DMS114 treated with DMSO at 0.1 percent for 48 hours (cell line): Measurements from ENCODE around the gene KCNG1.

Experiments
- DNase-seq: peaks from one replicate; lab custom pipeline; 2025; ENCODE audit not compliant: unreplicated experiment; lab: John Stamatoyannopoulos, UW

The KCNG1 gene

DNA sequence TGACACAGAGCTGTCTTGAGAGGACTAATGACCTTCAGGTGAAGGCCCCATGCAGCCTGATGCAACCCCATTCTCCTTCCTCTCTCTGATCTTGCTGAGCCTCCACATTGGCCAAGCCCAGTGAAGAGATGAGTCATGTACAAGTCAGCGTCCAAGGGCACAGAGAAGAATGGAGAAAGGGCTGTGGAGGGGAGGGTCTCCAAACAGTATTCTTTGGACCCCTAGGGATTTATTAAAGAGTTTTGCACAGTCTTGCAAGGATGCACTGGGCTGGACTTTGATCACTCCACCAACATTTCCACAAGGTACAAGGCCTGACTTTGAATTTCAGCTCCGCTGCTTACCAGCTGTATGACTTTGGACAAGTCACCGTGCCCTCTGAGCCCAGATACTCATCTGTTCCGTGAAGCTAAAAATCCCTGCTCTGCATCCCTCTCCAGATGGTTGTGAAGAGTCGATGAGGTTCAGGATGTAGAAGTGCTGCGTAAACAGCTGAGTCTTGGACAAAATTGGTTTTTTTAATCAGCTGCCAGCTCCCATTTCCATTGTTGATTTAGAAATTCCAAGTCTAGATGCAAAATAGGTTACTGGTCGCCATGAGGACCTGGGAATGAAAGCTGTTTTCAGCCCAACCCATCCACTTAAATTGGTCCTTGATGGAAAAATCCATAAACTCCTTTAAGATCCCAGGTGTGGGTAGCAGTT, 14.1 kb upstream of the KCNG1 start:
- DNase-seq, result no peak

DNA sequence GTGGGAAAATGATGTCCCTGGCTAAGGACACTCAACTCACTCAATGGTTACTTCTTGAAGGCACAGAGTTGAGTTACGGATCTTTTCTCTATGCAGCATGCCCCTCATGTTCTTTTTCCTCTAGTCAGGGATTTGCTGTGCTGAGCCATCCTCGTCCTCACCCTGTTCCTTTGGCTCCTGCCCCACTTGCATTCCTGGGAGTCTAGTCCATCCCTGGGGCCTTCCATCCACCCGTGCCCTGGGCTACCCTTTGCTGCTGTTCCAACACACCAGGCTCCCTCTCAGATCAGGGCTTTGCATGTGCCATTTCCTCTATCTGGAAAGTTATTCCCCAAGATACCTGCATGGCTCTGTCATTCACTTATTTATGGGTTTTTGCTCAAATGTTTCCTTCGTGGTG, 13.3 kb upstream of the KCNG1 start:
- DNase-seq, result no peak

GRCh38 chr20:51034988-51035656, 12.2 kb upstream of the KCNG1 start:
- no peak for DNase-seq

GRCh38 chr20:51034476-51034875, 11.6 kb upstream of the KCNG1 start:
- DNase-seq, result no peak

DNA sequence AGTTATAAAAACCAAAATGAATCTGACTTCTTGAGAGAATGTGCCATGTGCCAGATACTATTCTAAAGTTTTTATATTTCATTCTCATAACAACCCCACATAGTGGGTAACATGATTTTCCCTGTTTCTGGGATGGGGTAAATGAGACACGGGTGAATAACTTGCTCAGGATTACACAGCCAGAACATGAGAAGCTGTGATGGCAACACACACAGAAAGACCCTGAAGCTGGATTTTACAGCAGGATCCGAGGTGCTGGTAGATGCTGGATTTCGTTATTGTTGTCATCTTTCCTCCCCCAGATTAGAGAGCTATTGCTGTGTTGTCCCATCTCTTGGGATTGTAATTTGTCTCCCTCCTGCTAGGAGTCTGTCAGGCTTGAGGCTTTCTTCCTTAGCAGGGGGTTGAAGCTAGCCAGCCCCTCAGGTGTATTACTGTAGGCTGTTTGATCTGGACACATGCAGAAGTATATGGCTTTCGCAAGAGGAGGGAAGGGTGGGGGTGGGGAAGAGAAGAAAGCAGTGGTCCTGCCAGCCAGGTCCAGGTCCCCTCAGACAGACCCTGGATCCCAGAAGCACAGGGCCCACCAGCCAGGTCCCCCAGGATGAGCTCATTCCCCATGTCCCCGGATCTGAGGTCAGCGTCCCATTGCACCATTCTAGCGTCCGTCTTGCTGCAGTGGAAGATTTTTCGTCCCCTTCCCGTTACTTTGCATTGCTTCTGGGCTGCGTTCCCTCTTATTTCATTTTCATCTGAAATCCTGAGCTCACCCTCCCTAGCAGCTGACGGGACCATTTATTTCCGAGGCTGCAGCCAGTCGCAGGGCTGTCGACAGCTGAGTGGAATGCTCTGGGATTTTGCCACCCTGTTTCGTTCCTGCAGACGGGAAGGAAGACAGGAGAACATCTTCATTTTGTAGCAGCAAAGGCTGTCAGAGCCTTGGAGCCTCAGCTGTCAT, 7.3 kb upstream of the KCNG1 start:
- DNase-seq, result no peak

- no peak for DNase-seq
These were observed 6.6 kb upstream of the KCNG1 start for GRCh38 chr20:51029556-51029955.

GRCh38 chr20:51028616-51029212, 5.8 kb upstream of the KCNG1 start:
- no peak for DNase-seq

DNA sequence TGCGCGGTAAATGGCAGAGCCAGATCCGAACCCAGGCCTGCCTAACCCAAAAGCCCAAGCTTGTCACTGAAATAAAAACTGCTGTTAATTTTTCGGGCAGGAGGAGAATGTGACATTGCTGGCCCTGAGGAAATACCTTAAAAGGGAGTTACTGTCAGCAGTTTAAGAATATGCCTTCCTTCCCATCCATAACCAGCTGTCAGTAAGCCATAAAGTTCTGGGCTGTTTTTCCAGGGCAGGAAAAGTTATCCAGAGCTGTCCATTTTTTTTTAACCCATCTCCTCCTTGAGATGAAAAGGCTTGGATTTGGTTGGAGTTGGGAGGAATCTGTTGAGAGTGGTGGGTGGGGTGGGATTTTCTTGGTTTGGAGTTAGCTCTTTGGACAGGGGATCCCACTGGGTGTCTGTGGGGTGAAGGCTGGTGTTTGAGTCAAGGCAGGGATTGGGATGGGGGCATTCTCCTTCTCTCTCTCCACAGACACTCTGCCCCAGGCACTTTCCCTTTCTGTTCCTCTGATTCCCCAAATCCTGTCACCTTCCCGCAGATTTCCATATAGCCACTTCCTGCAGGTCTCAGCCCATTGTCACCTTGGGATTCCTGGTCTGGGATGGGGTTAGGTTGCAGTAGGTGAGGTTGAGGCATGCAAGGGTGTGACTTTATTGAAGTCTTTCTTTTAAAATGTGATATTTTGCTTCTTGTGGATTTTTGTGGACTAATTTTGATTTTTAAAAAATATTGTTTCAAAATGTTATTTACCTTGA, 4.3 kb upstream of the KCNG1 start:
- no peak for DNase-seq

GRCh38 chr20:51026269-51026668, 3.4 kb upstream of the KCNG1 start:
- no peak for DNase-seq

DNA sequence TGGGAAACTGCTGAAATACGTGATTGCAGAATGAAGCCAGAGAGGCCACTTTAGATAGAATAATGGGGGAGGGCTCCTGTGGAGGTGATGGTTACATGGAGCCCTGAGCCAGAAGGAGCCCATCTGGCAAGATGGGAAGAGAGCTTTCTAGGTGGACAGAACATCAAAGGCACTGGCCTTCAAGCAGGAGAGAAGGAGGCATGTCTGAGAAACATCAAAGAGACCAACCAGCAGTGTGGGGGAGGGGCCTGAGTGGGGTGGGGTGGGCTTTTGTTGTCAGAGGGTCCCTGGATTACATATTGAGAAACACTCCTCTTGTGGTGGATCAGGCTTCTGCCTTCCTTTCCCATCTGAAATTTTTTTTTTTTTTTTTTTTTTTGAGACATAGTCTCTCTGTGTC, 1.9 kb upstream of the KCNG1 start:
- no peak for DNase-seq

- DNase-seq, result no peak
These were observed 779 bp upstream of the KCNG1 start for GRCh38 chr20:51023617-51024155.

- no peak for DNase-seq
These were observed 592 bp downstream of the KCNG1 start for GRCh38 chr20:51022227-51022802.

GRCh38 chr20:51021067-51022025, 1.6 kb downstream of the KCNG1 start:
- DNase-seq, result no peak

- DNase-seq, result no peak
These were observed 2.2 kb downstream of the KCNG1 start for GRCh38 chr20:51020657-51021056.

DNA sequence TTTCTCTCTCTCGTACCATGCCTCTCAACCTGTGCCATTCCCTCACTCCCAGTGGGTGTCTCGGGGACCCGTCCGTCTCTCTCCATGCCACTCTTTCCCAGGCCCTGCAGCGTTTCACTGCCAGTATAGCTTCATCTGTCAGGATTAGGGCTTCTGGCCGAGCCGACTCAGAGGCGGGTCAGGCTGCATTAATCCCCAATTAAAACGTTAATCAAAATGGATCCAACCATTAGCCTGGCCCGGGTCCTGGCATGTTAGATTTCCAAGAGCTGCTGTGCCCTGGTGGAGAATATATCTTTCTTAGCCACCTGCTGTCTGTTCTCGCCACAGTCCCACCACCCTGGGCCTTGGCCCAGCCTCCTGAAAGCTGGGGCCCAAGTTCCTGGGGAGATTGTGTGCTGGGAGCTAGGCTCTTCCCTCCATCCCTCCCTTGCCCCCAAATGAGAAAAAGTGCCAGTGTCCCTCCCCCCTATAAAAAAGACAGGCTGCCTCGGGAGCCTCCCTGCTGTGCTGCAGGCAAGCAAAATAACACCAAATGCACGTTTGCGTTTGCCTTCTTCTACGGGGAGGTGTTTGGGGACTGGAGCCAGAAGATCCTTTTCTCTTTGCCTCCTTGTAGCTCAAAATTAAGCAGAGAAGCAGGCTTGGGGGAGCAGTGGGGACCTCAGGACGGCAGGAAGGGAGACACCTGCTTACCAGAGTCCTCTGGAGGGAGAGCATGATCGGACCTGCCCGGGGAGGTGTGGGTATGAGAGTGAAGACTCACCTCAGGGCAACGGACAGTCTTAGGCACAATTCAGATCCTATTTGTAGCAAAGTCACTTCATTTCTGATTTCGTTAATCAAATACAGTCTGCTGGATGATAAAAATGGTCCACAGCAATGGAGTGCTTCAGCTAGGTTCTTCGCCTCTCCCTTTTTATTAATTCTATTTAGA, 3.0 kb downstream of the KCNG1 start:
- DNase-seq, result no peak

- DNase-seq, result no peak
These were observed 5.7 kb downstream of the KCNG1 start for GRCh38 chr20:51017251-51017650.

- DNase-seq, result no peak
These were observed 6.4 kb downstream of the KCNG1 start for GRCh38 chr20:51016521-51016920.
